HG03196 (cell line): Measurements from ENCODE around the gene IL9.
"Not testable (repeated sequence)": the region's sequence is repeated elsewhere in the genome, so short reads cannot be mapped to it uniquely, and the experiment has no call there.

ENCODE experiments used
- ATAC-seq: cut with Tn5 transposase; IDR thresholded peaks from one replicate; pipeline ENCODE4 v1.9.1; 2021; ENCODE audit not compliant: unreplicated experiment

IL9 gene

DNA sequence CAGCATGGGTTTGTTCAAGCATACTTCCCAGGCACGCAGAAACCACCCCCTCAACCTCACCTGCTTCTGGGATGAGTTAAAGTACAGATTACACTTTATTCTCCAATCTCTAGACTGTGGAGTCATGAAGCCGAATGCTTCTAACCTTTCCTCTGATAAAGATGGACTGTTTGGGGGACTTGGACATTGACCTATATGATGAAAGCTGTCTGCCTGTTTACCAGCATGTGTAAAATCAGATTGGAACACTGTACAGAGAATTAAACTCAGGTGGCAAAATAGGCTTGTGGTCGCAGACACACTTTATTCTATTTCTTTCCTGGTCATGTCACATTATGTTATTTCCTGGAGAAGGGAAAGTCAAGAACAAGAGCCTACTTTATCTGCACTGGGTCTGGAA lies 25.7 kb downstream of the IL9 start:
- ATAC-seq: no peak

DNA sequence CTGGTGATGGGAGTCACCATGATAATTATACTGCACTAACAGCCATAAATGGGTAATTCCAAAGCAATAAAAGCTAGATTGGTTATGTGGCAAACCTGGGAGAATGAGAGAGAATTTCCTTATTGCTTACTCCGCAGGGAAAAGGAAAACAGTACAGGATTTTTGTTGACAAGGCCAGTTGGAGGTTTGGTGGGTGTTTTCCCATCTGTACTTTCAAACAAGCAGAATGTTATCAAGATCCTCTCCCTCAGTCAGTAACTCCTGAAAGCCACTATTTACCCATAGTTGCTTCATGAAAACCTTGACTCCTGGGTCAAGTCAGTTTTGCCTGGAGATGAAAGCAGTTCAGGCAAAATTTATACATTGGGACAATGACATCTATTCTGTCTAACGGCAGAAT lies 26.4 kb downstream of the IL9 start:
- no peak for ATAC-seq

- no peak for ATAC-seq
Observed at GRCh38 chr5:135868681-135869080, 27.0 kb downstream of the IL9 start.

DNA sequence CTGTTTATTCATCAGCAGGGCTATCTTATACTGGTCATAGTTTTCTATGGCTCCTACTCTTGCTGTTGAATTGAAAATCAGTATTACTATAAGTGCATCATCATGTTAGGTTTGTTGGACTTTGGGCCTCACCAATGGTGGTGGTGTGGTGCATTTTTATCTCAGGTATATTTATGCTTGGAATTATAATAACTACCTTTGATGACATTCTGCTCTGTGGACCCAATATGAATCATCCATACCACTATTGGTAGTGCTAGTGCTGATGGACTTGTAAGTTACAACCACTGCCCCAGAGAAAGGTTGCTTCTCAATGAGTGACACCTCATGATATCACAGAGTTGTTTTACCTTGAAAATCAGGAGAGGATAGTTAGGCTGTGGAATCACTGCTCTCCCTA lies 28.0 kb downstream of the IL9 start:
- no peak for ATAC-seq

- no peak for ATAC-seq
Observed at GRCh38 chr5:135866016-135866415, 29.6 kb downstream of the IL9 start.

DNA sequence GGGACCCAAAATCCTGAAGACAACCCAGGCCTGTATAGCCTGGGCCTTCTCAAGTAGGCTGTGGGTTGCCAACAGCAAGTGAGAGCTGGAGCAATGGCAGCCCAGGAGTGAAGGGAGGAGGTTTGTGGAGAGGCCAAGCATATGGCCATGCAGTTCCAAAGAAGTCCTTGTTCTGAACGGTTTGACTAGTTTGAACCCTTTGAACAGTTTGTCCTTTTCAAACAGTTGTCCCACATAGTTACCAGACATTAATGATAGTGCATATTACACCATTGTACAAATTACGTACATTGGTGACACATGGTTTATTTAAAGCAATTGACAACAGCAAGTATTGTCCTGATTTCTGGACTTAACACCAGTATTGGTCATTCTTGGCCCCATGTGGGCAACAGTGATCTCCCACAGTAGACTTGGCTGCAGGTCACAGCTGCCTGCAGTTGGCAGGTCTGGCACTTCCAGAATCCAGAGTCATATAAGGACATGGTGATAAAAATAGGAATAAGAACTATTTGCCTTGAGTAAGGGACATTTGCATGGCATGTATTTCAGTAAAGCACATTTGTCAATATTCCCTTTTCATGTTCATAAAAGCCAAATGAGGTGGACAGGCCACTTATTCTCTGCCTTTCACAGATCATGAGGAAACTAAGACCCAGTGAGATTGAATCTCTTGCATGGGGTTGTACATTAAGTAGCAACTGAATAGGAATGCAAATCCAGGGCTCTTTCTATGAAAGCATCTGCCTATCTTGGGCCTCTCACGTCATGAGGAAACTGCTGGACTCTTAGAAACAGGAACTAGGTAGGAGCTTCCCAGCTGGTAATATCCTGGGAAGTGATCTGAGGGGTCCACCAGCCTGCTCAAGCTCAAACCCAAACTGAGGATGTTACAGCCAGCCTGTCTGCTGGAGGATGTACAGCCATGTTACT lies 30.9 kb downstream of the IL9 start:
- ATAC-seq: no peak

DNA sequence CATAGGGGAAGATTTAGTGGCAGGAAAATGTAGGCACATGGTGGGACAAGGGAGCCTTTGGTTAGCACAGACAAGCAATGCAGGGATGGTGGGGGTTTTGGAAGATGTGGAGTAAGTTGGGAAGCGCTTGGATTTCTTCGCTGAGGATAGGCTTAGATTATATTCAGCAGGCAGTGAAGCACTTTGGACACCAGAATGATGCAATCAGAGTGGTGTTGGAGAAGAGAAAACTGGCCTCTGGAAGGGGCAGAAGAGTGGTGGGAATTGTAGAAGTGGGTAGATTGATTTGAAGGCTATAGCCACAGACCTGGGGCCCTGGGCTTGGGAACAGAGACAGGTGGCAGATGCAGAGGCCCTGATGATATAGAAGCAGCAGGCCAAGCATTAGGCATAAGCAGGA lies 32.9 kb downstream of the IL9 start:
- ATAC-seq: no peak

- ATAC-seq: no peak
Observed at GRCh38 chr5:135862086-135862485, 33.6 kb downstream of the IL9 start.

- ATAC-seq: no peak
Observed at GRCh38 chr5:135861641-135862040, 34.0 kb downstream of the IL9 start.

DNA sequence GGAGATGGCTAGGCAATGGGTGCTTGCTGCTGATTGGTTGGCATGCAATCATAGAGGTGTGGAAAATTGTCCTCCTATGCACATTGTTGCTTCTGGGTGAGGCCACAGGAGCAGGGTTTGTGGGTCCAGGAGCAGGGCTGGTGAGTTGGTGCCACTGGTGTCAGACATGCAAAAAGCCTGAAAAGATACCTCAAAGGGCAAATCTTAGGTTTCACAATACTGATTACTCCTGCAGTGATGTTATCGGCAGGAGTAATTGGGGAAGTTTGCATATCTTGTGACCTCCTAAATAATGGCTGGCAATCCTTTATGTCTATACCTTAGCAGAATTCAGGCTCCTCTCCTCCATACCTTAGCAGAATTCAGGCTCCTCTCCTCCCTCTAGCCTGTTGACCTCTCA lies 36.0 kb downstream of the IL9 start:
- no peak for ATAC-seq

DNA sequence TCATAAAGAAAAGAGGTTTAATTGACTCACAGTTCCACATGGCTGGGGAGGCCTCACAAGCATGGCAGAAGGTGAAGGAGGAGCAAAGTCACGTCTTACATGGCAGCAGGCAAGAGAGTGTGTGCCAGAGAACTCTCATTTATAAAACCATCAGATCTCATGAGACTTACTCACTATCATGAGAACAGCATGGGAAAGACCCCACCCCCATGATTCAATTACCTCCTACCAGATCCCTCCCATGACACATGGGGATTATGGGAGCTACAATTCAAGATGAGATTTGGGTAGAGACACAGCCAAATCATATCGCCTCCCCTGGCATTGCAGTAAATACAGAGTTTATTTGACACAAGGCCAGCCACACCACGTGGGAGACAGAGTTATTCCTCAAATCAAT lies 36.5 kb downstream of the IL9 start:
- ATAC-seq: not testable (repeated sequence)

- no peak for ATAC-seq
Observed at GRCh38 chr5:135857630-135858311, 37.9 kb downstream of the IL9 start.

GRCh38 chr5:135851915-135852845 lies 43.5 kb downstream of the IL9 start:
- ATAC-seq: no peak

DNA sequence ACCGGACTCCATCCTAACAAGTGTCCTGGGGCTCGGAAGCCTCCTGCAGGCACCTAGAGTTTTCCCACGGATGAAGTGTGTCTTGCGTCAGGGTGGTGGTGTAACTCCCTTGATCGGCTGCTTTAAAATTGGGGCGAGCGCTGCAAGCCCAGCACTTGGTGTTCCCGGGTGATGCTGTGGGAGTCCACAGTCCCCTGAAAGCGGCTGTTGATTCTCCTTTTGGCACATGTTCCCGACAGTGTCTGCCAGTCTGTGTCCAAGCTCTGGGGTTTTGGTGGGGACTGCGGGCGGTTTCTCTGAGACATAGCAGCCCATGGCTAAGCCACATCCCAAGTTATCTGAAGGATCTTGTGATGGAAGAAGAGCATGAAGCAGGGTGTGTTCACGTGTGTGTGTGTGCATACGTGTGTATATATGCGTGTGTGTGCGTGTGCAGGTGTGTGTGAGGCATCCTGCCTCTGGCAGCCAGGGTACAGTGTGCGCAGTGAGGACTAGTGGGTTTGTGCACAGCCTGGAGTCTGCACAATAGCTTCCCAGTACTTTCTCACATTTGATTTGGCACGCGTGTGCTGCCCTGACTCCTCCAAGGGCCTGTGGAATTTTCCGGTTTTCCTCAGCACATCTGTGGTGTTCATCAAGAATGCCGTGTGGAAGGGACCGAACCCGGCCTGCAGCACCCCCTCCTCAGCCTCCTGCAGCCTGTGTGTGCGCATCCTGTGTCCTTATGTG lies 44.3 kb downstream of the IL9 start:
- no peak for ATAC-seq

GRCh38 chr5:135850671-135851070 lies 45.0 kb downstream of the IL9 start:
- no peak for ATAC-seq

DNA sequence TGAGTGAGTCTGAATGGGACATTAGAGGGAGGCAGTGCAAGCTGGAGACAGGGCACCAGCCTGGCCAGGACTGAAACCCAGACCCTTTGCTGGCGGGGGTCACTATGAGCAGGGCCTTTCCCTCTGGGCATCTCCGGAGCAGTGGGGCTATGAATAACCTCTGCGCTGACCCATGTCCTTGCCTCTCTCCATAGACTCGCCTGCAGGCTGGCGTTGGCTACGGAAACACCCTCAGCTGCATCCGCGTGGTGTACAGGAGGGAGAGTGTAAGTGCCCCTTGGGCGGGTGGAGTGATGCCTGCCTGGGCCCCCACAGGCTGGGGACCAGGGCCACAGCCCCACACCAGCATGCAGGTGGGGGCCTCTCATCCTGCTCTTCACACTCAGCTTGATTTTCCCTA lies 45.4 kb downstream of the IL9 start:
- no peak for ATAC-seq

DNA sequence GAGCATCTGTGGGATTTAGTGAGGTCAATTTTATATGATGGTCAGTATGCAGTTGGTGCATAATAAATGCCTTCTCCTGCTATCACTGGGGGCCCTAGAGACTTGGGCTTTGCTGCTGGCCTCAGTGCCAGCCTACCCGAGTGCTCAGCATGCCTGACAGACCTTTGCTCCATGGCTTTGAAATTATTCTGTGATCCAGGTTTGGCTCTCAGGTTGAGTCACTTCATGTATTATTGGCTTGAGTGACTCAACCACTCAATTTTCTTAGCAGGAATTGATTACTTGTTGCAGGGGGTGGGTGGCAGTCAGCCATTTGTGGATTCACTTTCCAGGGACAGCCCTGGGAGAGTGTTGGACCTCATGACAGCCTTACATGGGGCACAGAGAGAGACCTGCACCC lies 47.7 kb downstream of the IL9 start:
- no peak for ATAC-seq

DNA sequence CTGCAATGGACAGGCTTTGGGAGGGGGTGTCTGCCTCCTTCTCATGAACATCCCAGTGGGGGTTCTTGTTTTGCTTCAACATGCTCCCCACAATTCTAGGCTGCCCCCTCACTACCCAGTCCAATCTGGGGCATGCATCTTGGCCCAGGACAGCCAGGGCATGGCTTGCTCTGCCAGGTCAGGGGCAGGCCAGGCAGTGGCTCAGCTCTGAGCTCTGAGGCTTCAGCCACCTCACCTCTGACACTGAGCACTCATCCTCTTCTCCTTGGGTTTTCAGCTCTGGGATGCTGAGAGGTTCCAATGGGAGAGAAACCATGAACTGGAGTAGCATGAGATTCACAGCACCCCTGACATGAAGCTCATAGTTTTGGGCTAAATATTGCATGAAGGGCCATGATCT lies 49.3 kb downstream of the IL9 start:
- no peak for ATAC-seq

DNA sequence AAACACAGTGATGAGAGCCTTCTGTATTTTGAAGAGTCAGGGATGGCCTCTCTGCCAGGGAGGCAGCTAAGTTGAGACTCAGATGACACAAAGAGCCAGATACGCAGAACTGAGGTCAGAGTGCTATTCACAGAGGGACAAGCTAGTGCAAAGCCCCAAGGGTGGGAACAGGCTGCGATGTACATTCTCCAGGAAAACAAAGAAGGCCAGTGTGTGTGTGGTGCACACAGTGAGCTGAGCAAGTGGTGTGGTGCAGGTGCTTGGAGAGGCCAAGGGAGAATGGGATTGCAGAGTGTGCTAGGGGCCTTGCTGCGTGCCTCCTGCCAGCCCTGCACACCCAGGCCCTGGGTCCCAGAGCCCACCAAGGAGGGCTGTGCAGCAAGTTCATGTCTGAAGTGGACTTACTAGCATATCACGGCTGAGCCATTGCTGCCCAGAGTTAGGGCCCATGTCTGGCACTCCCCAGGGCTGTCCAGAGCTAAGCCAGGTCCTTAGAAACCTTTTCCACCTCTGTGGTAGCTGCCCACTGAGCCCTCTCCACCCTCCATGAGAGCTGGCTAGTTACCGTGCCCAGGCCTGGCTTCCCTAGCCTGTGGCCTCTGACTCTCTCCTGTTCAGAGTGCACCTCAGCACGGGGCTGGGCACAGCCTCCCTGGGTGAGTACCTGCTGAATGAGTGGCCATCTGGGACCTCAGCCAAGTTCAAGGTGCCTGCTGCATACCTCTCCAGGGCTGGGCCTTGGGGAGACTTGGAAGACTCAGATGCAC lies 51.9 kb downstream of the IL9 start:
- no peak for ATAC-seq

- ATAC-seq: no peak
Observed at GRCh38 chr5:135842737-135843136, 52.9 kb downstream of the IL9 start.
